HepG2 (cell line): ENCODE measurements around the gene IGFBP5.

ENCODE experiments used
- CEBPB ChIP-seq: IDR thresholded peaks from 2 replicates; pipeline ENCODE4 v1.6.1; 2011; ENCODE audit warnings: low read depth, low read length, improper control_type of control experiment, borderline replicate concordance
- POLR2A ChIP-seq, 2 experiments: IDR thresholded peaks; 2 replicates each; pipeline ENCODE4 v1.6.1; 2011; ENCODE audit warnings: low read depth in 2 of 2, low read length in 2 of 2, mild to moderate bottlenecking in 1 of 2, moderate library complexity in 1 of 2; ENCODE audit not compliant: insufficient read depth in 1 of 2
- POLR2AphosphoS5 ChIP-seq: IDR thresholded peaks from 2 replicates; pipeline ENCODE4 v1.6.1; 2012; ENCODE audit warnings: low read depth, low read length
- SP4 ChIP-seq: sonication (generic); formaldehyde crosslinking; IDR thresholded peaks from 2 replicates; pipeline ENCODE4 v1.8.1; 2023; ENCODE audit warnings: mild to moderate bottlenecking, missing genetic modification reagents
- TEAD3 ChIP-seq: optimal IDR thresholded peaks from 2 replicates; pipeline ENCODE3; 2016; ENCODE audit warnings: borderline replicate concordance
- THYN1 ChIP-seq: sonication (generic); formaldehyde crosslinking; IDR thresholded peaks from 2 replicates; pipeline ENCODE4 v1.8.1; 2023; ENCODE audit warnings: low read depth, mild to moderate bottlenecking, moderate library complexity, missing genetic modification reagents, borderline replicate concordance
- YEATS2 ChIP-seq: sonication (generic); formaldehyde crosslinking; IDR thresholded peaks from 2 replicates; pipeline ENCODE4 v1.4.0; 2020; ENCODE audit warnings: missing genetic modification reagents, borderline replicate concordance
- ZIK1 ChIP-seq: sonication (generic); formaldehyde crosslinking; IDR thresholded peaks from 2 replicates; pipeline ENCODE4 v1.5.0; 2020; ENCODE audit warnings: mild to moderate bottlenecking, low read depth, missing genetic modification reagents, borderline replicate concordance
- ZNF605 ChIP-seq: sonication (generic); formaldehyde crosslinking; IDR thresholded peaks from 2 replicates; pipeline ENCODE4 v1.8.0; 2022; ENCODE audit warnings: mild to moderate bottlenecking, missing genetic modification reagents
- TF ChIP-seq, protein P1 (sequence below): sonication (generic); formaldehyde crosslinking; IDR thresholded peaks from 2 replicates; pipeline ENCODE4 v1.5.0; 2020; ENCODE audit warnings: mild to moderate bottlenecking, missing genetic modification reagents, moderate library complexity
- TF ChIP-seq, protein P2 (sequence below): sonication (generic); formaldehyde crosslinking; IDR thresholded peaks from 2 replicates; pipeline ENCODE4 v1.4.0; 2020; ENCODE audit warnings: missing genetic modification reagents

DNA sequence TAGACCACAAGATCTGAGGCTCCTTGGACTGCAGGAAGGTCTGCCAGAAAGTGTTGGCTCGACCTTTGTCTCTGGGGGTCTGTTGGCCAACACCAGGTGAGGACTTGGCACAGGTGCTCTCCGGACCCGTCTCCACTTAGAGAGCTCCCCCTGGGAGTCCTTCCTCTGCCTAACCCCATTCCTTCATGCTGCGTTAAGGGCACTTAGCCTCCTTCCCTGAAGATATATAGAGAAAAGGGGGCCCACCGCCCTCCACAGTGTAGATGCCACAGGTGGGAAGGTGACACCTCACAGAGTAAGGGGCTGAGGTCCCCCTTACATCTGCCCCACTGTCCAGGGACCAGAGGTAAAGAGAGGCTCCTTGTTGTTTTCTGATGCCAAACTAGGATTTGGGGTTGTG is 8.2 kb downstream of the IGFBP5 start:
- TF ChIP-seq ZIK1 (CRISPR knock-in tag), result no peak
- no peak for TF ChIP-seq THYN1 (CRISPR knock-in tag)
- TF ChIP-seq POLR2A (IDR thresholded peaks at IDR 0.05; ENCODE audit: insufficient read depth in 1 of 2, low read depth in 2 of 2, low read length in 2 of 2), result no peak
- TF ChIP-seq, protein P1, sequence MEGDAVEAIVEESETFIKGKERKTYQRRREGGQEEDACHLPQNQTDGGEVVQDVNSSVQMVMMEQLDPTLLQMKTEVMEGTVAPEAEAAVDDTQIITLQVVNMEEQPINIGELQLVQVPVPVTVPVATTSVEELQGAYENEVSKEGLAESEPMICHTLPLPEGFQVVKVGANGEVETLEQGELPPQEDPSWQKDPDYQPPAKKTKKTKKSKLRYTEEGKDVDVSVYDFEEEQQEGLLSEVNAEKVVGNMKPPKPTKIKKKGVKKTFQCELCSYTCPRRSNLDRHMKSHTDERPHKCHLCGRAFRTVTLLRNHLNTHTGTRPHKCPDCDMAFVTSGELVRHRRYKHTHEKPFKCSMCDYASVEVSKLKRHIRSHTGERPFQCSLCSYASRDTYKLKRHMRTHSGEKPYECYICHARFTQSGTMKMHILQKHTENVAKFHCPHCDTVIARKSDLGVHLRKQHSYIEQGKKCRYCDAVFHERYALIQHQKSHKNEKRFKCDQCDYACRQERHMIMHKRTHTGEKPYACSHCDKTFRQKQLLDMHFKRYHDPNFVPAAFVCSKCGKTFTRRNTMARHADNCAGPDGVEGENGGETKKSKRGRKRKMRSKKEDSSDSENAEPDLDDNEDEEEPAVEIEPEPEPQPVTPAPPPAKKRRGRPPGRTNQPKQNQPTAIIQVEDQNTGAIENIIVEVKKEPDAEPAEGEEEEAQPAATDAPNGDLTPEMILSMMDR (CRISPR knock-in tag), result no peak
- no peak for TF ChIP-seq ZNF605 (CRISPR knock-in tag)
- no peak for TF ChIP-seq POLR2AphosphoS5
- no peak for TF ChIP-seq SP4 (CRISPR knock-in tag)
- TF ChIP-seq, protein P2, sequence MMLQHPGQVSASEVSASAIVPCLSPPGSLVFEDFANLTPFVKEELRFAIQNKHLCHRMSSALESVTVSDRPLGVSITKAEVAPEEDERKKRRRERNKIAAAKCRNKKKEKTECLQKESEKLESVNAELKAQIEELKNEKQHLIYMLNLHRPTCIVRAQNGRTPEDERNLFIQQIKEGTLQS, result no peak
- TF ChIP-seq YEATS2 (CRISPR knock-in tag), result no peak
- no peak for TF ChIP-seq TEAD3 (CRISPR knock-in tag)
- TF ChIP-seq CEBPB, result no peak
